Ishikawa (cell line): ENCODE data around the gene PAM.

Experiments used
- CEBPB ChIP-seq: IDR thresholded peaks from 2 replicates; pipeline ENCODE4 v1.6.1; 2012
- CREB1 ChIP-seq: IDR thresholded peaks from 2 replicates; pipeline ENCODE4 v1.6.1; 2012; ENCODE audit warnings: low read depth
- EGR1 ChIP-seq: IDR thresholded peaks from 2 replicates; pipeline ENCODE4 v1.6.1; 2012
- EP300 ChIP-seq: IDR thresholded peaks from 2 replicates; pipeline ENCODE4 v1.6.1; 2012; ENCODE audit warnings: borderline replicate concordance
- FOXM1 ChIP-seq: IDR thresholded peaks from 2 replicates; pipeline ENCODE4 v1.6.1; 2012; ENCODE audit warnings: low read depth, borderline replicate concordance
- NFIC ChIP-seq: IDR thresholded peaks from 2 replicates; pipeline ENCODE4 v1.6.1; 2012
- RAD21 ChIP-seq: IDR thresholded peaks from 2 replicates; pipeline ENCODE4 v1.6.1; 2012; ENCODE audit warnings: low read depth
- TAF1 ChIP-seq: IDR thresholded peaks from 2 replicates; pipeline ENCODE4 v1.6.1; 2012; ENCODE audit warnings: low read depth, mild to moderate bottlenecking
- TCF12 ChIP-seq: IDR thresholded peaks from 2 replicates; pipeline ENCODE4 v1.6.1; 2012; ENCODE audit warnings: low read depth
- TEAD4 ChIP-seq: IDR thresholded peaks from 2 replicates; pipeline ENCODE4 v1.6.1; 2012
- YY1 ChIP-seq: IDR thresholded peaks from 2 replicates; pipeline ENCODE4 v1.6.1; 2012; ENCODE audit warnings: low read depth
- ZBTB7A ChIP-seq: IDR thresholded peaks from 2 replicates; pipeline ENCODE4 v1.6.1; 2012; ENCODE audit warnings: low read depth
- TF ChIP-seq, protein P1 (sequence below): IDR thresholded peaks from 2 replicates; pipeline ENCODE4 v1.6.1; 2012
- TF ChIP-seq, protein P2 (sequence below): IDR thresholded peaks from 2 replicates; pipeline ENCODE4 v1.6.1; 2012; ENCODE audit warnings: low read depth, mild to moderate bottlenecking
- TF ChIP-seq, protein P3 (sequence below): IDR thresholded peaks from 2 replicates; pipeline ENCODE4 v1.6.1; 2012

PAM gene

DNA sequence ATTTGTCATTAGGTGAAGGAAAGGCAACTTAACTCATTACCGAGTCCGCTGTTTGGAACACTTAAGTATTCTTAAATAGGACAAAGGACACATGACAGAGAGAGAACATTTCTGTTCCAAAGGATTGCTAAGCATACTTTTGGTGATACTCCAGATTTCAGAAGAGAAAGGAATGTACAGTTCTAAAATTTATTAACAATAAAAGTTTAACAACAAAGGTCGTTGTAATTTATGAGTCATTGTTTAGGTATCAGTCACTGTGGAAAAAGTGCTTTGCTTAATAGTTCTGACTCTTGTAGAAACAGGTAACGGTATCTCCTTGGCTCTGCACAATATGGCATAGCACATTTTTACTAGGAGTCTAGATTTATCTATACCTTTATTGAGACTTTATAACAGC lies 36.3 kb upstream of the PAM start:
- no peak for TF ChIP-seq CREB1
- TF ChIP-seq EP300, result no peak
- TF ChIP-seq, protein P1, sequence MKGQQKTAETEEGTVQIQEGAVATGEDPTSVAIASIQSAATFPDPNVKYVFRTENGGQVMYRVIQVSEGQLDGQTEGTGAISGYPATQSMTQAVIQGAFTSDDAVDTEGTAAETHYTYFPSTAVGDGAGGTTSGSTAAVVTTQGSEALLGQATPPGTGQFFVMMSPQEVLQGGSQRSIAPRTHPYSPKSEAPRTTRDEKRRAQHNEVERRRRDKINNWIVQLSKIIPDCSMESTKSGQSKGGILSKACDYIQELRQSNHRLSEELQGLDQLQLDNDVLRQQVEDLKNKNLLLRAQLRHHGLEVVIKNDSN, result no peak
- TF ChIP-seq TCF12, result no peak
- TF ChIP-seq FOXM1, result no peak
- no peak for TF ChIP-seq RAD21
- no peak for TF ChIP-seq EGR1
- TF ChIP-seq TAF1, result no peak

DNA sequence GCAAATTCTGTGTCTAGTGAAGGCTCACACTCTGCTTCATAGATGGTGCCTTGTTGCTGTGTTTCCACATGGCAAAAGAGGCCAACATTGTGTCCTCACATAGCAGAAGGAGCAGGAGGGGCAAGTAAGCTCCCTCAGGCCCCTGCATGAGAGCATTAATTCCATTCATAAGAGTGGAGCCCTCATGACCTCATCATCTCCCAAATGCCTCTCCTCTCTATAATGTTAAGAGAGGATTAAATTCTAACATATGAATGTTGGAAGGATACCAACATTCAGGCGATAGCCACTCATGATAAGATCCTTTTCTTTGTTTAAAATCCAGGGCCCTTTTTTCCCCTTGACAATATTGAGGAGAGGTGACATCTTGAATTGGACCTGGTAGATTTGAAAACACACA lies 35.2 kb upstream of the PAM start:
- TF ChIP-seq TAF1 (no peak), TEAD4 (no peak), TCF12 (no peak), NFIC (no peak), EGR1 (no peak), RAD21 (no peak)
- TF ChIP-seq, protein P2, sequence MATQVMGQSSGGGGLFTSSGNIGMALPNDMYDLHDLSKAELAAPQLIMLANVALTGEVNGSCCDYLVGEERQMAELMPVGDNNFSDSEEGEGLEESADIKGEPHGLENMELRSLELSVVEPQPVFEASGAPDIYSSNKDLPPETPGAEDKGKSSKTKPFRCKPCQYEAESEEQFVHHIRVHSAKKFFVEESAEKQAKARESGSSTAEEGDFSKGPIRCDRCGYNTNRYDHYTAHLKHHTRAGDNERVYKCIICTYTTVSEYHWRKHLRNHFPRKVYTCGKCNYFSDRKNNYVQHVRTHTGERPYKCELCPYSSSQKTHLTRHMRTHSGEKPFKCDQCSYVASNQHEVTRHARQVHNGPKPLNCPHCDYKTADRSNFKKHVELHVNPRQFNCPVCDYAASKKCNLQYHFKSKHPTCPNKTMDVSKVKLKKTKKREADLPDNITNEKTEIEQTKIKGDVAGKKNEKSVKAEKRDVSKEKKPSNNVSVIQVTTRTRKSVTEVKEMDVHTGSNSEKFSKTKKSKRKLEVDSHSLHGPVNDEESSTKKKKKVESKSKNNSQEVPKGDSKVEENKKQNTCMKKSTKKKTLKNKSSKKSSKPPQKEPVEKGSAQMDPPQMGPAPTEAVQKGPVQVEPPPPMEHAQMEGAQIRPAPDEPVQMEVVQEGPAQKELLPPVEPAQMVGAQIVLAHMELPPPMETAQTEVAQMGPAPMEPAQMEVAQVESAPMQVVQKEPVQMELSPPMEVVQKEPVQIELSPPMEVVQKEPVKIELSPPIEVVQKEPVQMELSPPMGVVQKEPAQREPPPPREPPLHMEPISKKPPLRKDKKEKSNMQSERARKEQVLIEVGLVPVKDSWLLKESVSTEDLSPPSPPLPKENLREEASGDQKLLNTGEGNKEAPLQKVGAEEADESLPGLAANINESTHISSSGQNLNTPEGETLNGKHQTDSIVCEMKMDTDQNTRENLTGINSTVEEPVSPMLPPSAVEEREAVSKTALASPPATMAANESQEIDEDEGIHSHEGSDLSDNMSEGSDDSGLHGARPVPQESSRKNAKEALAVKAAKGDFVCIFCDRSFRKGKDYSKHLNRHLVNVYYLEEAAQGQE, result no peak
- TF ChIP-seq, protein P1, result no peak

DNA sequence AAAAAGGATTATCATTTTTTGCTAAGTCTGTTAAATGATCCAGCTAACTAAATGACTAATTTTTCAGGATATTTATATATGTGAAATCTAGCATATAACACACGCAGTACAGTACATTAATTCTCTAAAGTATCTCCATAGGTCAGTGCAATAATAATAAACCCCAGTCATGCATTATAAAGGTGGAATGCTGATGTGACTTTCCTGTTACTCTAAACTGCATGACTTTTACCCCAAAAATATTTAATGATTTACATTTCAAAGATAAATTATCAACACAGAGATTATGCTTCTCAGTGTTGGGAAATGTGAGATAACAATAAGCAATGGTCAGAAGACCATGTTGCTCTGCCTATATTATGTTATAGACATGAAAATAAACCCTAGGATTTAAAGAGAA lies 34.1 kb upstream of the PAM start:
- TF ChIP-seq CREB1 (no peak), EGR1 (no peak), TAF1 (no peak), RAD21 (no peak), TCF12 (no peak), YY1 (no peak), ZBTB7A (no peak)
- TF ChIP-seq, protein P1, result no peak
- TF ChIP-seq, protein P3, sequence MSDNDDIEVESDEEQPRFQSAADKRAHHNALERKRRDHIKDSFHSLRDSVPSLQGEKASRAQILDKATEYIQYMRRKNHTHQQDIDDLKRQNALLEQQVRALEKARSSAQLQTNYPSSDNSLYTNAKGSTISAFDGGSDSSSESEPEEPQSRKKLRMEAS, result no peak

DNA sequence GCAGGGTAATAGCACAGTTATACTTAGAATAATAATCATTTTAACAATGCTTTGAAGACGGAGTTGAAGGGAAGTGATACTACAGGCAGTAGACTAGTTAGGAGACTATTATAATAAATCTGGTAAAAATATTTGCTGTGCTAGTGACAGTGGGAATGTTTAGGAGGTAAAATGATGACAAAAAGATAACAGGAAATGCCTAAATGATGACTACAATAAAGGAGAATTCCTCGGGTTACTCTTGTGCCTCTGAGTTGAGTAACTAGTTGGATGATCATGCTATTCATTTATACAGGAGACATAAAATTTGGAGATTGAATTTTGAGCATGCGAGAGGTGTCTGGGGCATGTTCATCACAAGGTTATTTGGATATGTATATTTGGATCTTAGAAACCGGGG lies 32.2 kb upstream of the PAM start:
- TF ChIP-seq CEBPB, result no peak
- TF ChIP-seq, protein P1, result no peak
- no peak for TF ChIP-seq TEAD4
- no peak for TF ChIP-seq CREB1
- TF ChIP-seq EGR1, result no peak
- no peak for TF ChIP-seq FOXM1
- no peak for TF ChIP-seq NFIC
- no peak for TF ChIP-seq TAF1
- no peak for TF ChIP-seq YY1
- TF ChIP-seq, protein P3, result no peak
- no peak for TF ChIP-seq EP300
- TF ChIP-seq, protein P2, result no peak
- no peak for TF ChIP-seq RAD21
- TF ChIP-seq TCF12, result no peak
- TF ChIP-seq ZBTB7A, result no peak

DNA sequence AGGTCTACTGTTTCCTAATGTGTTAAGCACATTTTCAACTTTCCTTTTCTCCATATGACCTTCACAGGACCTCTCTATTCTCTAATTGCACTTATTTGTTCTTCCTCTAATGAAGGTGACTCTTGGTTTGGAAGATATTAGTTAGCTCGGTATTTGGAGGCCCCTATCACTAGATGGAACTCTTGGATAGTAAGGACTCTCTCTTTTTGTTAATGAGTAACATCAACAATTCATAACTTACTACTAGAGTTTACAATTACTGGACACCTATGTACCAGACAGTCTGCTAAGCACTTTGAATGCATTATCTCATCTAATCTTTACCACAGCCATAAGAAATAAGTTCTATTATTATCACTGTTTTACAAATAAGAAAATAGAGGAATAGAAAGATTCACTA lies 23.4 kb upstream of the PAM start:
- TF ChIP-seq FOXM1 (no peak), NFIC (no peak), EP300 (no peak), RAD21 (no peak), CREB1 (no peak)
- TF ChIP-seq, protein P1, result no peak
